ENCODE results near the gene KANK2. TPM values are rescaled to one million over a fixed set of nuclear protein-coding genes. Genes with fewer than 3 reads are reported as not detected.

The KANK2 gene
- 38.1 to 62.3 TPM (median 57.4 TPM) in 5 replicates for total RNA-seq (2022; extraction: Qiagen RNA extraction; ENCODE audit: low read depth)

GRCh38 chr19:11197291-11198174 is at the start of gene KANK2:
TSS of gene KANK2 (minus strand) at chr19:11197545. CDS start at chr19:11194511, 3,034 bp downstream.

GRCh38 chr19:11239377-11240000 is 42.1 kb upstream of the KANK2 start, which contains the start of gene ANGPTL8:
TSS of gene ANGPTL8 (plus strand) at chr19:11239619. CDS start at chr19:11239638, 19 bp downstream.

GRCh38 chr19:11155373-11156120 is 41.8 kb downstream of the KANK2 start, which contains the start of gene SPC24:
TSS of gene SPC24 (minus strand) at chr19:11155782. CDS start at chr19:11155776, 6 bp downstream.

Other genes starting within 250 kb of the KANK2 start
- 7.1 to 11.0 TPM (median 8.5 TPM) in 5 replicates for gene SMARCA4, start 236.5 kb downstream of the KANK2 start, total RNA-seq (2022; extraction: Qiagen RNA extraction; ENCODE audit: low read depth)
- 23.2 to 36.1 TPM (median 34.3 TPM) in 5 replicates for gene LDLR, start 108.1 kb downstream of the KANK2 start, total RNA-seq (2022; extraction: Qiagen RNA extraction; ENCODE audit: low read depth)
- gene SPC24, start 41.8 kb downstream of the KANK2 start, total RNA-seq (2022; extraction: Qiagen RNA extraction; ENCODE audit: low read depth), result 15.6 to 22.5 TPM (median 21.0 TPM) in 5 replicates
- gene ANGPTL8, start 42.1 kb upstream of the KANK2 start, total RNA-seq (2022; extraction: Qiagen RNA extraction; ENCODE audit: low read depth), result not detected in 5 replicates
- gene DOCK6, start 65.0 kb upstream of the KANK2 start, total RNA-seq (2022; extraction: Qiagen RNA extraction; ENCODE audit: low read depth), result 6.6 to 10.9 TPM (median 9.9 TPM) in 5 replicates
- not detected in 5 replicates for gene TSPAN16, start 98.6 kb upstream of the KANK2 start, total RNA-seq (2022; extraction: Qiagen RNA extraction; ENCODE audit: low read depth)
- gene RAB3D, start 142.1 kb upstream of the KANK2 start, total RNA-seq (2022; extraction: Qiagen RNA extraction; ENCODE audit: low read depth), result 3.3 to 5.0 TPM (median 4.4 TPM) in 5 replicates
- 93.3 to 126 TPM (median 112 TPM) in 5 replicates for gene TMEM205, start 148.7 kb upstream of the KANK2 start, total RNA-seq (2022; extraction: Qiagen RNA extraction; ENCODE audit: low read depth)
- 3.1 to 4.8 TPM (median 4.0 TPM) in 5 replicates for gene CCDC159, start 149.0 kb upstream of the KANK2 start, total RNA-seq (2022; extraction: Qiagen RNA extraction; ENCODE audit: low read depth)
- 7.3 to 10.9 TPM (median 9.5 TPM) in 5 replicates for gene PLPPR2, start 157.9 kb upstream of the KANK2 start, total RNA-seq (2022; extraction: Qiagen RNA extraction; ENCODE audit: low read depth)
- gene SWSAP1, start 177.1 kb upstream of the KANK2 start, total RNA-seq (2022; extraction: Qiagen RNA extraction; ENCODE audit: low read depth), result 1.5 to 2.2 TPM (median 2.0 TPM) in 5 replicates
- gene EPOR, start 186.8 kb upstream of the KANK2 start, total RNA-seq (2022; extraction: Qiagen RNA extraction; ENCODE audit: low read depth), result 3.1 to 6.8 TPM (median 4.0 TPM) in 5 replicates
- gene RGL3, start 221.8 kb upstream of the KANK2 start, total RNA-seq (2022; extraction: Qiagen RNA extraction; ENCODE audit: low read depth), result 0.66 to 2.4 TPM (median 1.9 TPM) in 5 replicates
- 0.82 to 2.4 TPM (median 1.1 TPM) in 5 replicates for gene ODAD3, start 237.6 kb upstream of the KANK2 start, total RNA-seq (2022; extraction: Qiagen RNA extraction; ENCODE audit: low read depth)
- gene PRKCSH, start 238.1 kb upstream of the KANK2 start, total RNA-seq (2022; extraction: Qiagen RNA extraction; ENCODE audit: low read depth), result 242 to 262 TPM (median 254 TPM) in 5 replicates

All from A549 treated with GW870086 at 1 μM for 4 hours (cell line).